NT2/D1 (cell line): ENCODE results near the gene HTT.

Experiments used
- SUZ12 ChIP-seq: IDR thresholded peaks from 2 replicates; pipeline ENCODE4 v1.6.1; 2011; ENCODE audit not compliant: insufficient read length, insufficient read depth; ENCODE audit errors: extremely low read depth
- YY1 ChIP-seq: IDR thresholded peaks from 2 replicates; pipeline ENCODE4 v1.6.1; 2011; ENCODE audit not compliant: insufficient read length, insufficient read depth
- ZNF274 ChIP-seq: IDR thresholded peaks from 2 replicates; pipeline ENCODE4 v1.6.1; 2011; ENCODE audit warnings: mild to moderate bottlenecking, low read depth, low read length

DNA sequence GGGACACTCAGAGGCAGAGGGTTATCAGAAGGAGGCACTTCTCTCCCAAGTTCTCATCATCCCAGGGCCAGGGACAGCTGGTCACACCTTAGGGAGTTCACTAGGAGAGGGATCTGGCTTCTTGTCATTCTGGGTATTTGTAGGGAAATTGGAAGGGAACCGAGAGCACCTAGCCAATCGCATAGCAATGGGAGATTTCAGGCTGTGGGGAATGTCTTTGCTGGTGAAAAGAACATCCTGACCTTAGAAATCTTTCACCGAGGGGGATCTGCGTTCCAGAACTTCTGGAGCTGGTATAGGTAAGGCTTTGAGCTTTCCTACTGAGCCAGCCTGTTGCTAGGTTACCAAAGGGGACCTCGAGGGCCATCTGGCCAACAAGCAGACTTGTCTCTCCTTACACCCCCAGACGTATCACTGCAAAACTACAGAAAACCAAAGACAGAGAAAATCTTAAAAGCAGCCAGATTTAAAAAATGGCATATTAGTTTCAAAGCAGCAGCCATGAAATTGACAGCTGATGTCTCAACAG is 6.9 kb upstream of the HTT start:
- TF ChIP-seq ZNF274: no peak
- no peak for TF ChIP-seq YY1
- no peak for TF ChIP-seq SUZ12
